GM21619 (cell line): Measurements from ENCODE around the gene TRIM65.
"Not testable (repeated sequence)": the region's sequence is repeated elsewhere in the genome, so short reads cannot be mapped to it uniquely, and the experiment has no call there.

ENCODE experiments used
- ATAC-seq: cut with Tn5 transposase; IDR thresholded peaks from one replicate; pipeline ENCODE4 v1.9.1; 2021; ENCODE audit not compliant: unreplicated experiment

TRIM65 gene

DNA sequence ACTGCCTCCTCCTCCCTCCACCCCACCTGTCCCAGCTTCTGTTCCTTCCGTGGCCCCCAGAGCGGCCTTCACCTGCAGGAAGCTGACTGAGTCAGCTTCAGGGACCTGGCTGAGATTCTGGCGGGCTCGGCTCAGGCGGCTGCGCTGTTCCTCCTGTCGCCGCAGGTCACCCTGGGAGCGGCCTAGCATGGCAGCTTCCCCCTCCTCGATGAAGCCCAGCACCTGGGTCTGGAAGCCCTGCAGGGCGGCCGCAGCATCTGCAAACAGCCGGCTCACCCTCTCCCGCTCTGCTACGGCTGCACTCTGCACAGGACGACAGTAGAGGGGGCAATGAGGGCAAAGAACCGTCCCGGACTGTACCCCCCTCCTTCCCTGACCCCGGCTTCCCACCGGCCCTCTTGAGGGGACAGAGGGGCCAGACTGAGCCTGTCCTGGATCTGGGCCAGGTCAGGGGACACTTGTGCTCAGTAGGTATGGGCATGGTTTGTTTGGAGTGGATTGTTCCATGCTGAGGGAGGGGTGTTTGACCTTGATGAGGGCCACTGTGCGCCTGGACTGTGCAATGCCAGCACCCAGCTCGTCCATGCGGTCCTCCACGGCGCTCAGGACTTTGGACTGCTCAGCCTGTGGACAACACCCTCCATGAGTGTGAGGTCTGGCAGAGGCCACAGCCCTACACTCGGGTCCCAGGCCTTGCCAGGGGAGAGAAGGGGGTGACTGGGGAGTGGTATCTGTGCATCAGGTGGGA is 20.4 kb downstream of the TRIM65 start:
- ATAC-seq, result no peak

DNA sequence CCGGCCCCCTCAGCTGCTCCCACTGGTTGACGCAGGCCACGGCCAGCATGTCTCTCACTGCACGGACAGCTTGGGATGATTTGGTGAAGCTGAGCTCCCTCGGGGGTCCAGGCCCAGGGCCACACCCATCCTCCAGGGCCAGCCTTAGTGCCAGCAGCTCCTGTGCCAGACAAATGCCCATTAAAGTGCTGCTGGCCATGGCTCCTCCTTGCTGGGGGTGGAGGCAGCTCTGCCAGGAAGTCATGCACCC is 20.9 kb downstream of the TRIM65 start:
- no peak for ATAC-seq

DNA sequence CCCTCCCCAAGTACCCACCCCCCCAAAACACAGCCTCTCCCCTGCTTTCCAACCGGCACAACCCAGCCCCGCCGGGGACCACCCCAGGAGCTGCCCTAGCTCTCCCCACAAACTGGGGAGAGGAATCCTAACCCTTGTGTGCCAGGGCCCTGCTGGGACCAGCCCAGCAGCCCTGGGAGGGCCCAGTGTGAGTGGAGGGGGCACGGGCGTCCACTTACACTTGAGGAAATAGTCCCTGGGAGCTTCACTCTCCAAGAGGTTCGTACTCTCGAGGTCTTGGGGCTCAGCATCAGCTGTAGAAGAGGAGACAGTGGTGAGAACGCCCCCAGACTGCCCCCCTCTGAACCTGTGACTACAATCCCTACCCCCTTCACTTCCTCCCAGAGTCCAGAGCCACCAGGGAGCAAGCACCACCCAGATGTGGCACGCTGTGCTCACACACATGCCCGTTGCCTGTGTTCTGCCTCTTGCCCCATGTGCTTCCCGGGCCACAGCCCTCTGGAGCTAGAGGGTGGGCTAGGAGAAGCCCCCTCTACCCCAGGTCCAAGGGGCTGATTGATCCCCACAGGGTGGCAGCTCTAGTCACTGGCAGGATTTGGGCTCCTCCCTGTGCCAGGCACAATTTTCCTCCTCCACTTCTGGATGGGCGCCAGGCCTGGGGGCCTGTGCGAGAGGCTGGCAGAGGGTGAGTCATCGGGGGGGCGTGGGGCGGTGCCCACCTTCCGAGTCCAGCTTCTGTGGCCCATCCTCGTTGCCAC is 21.4 kb downstream of the TRIM65 start:
- ATAC-seq, result no peak

DNA sequence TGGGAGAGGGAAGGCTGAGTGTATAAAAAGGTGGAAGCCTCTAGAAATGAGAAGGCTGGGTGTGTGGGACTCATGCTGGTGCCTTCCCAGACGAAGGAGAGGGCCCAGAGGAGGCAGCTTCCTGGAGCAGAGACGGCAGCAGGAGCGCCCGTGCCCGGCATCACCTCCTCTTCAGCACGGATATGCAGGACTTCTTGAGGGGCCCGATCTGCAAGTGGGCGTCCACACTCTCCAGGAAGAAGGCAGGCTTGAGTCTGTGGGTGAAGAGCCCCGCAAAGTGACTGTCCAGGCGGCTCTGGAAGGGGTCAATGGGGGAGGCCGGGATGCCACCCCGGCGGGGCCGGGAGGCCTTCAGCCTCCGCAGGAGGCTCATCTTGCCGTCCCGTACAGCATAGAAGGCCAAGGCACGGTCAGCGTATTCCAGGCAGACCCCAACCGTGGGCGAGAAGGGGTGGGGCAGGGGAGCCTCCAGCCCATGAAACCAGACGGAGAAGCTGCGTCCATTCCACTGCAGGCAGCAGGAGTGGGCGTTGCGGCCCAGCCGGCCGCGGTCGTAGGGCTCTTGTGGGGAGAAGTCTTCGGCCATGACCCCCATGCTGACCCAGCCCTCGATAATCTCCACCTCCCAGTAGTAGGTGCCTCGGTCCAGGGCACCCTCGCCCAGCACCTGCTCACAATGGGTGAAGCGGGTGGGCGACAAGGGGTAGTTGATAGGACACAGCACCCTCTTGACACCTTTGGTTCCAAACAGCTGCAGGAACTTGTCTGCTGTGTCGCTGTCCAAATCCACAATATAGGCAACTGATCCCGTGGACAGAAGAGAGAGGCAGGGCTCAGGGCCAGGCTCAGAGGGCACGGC is 22.2 kb downstream of the TRIM65 start:
- ATAC-seq, result no peak

DNA sequence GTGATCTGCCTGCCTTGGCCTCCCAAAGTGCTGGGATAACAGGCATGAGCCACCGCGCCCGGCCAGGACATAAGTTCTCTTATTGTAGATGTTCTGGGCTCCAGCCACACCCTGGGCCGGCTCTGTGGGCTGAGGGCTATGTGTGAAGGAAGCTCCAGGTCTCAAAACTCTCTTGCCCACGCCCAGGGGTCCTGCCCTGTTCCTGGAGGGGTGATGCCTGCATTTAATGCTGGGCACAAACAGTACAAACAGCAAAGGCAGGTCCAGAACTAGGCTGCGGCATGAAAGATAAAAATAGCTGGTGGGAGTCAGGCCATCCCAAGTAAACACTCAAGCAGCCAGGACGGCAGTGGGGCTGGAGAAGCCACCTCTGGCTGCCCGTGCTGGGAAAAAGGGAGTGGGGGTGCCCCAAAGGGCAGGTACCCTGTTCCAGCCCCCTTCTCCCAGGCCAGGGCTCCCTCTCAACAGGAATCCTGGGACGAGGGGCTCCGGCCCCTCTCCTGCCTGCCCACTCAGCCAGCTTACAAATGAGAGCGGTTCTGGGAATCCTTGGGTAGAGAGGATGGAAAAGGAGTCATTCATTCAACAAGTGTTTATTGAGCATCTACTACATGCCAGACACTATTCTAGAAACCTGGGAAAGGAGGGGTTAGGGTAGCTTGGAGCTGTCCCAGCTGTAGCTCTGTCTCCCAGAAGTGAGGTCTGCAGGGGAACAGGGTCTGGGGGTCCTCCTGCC is 23.0 kb downstream of the TRIM65 start:
- ATAC-seq, result no peak

DNA sequence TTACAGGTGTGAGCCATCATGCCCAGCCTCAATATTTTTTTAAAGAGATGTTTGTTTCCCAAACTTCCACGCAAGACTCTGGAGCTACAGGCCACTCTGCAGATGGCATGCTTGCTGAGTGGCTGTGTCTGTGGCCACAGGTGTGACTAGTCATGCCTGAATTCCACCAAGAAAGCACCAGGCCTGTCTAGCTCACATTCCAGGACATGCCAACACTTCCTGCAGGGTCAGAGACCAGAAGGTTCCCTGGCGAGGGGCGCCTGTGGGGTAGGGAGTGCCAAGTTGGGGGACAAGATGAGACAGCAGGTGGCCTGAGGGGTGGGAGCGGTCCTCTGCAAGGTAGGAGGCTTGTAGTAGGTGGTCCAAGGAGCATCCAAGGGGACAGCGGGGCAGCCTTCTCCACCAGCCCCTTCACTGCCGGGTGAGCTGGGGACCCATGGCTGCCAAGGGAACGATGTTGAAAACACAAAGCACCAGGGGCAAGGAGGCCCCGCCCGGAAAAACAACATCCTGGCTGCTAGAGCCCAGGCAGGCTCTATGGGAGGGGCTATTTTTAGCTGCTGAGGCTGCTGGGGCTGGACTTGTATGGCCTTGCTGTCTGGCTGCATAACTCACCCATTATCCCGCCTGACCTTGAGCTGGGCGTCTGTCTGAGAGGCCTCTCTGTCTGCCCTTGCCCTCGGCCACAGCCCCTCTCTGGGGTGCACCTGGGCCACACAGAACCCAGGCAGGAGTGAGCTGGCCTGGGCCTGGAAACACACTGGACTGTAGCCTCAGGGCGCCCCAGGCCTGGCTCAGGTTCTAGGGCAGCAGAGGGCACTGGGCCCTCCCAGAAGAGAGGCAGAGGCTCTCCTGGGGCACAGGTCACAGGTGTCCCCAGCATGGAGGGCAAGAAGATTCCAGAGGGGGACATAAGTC is 24.1 kb downstream of the TRIM65 start:
- no peak for ATAC-seq

DNA sequence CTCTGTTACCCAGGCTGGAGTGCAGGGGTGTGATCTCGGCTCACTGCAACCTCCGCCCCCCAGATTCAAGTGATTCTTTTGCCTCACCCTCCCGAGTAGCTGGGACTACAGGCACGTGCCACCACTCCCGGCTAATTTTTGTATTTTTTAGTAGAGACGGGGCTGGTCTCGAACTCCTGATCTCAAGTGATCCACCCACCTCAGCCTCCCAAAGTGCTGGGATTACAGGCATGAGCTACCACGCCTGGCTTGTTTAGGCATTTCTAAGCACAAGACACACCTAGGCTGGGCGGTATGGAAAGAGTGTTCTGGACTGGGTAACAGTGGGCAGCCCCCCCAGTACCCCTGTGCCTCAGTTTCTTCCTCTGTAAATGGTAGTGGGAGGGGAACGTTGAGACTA is 26.5 kb downstream of the TRIM65 start:
- ATAC-seq, result not testable (repeated sequence)

DNA sequence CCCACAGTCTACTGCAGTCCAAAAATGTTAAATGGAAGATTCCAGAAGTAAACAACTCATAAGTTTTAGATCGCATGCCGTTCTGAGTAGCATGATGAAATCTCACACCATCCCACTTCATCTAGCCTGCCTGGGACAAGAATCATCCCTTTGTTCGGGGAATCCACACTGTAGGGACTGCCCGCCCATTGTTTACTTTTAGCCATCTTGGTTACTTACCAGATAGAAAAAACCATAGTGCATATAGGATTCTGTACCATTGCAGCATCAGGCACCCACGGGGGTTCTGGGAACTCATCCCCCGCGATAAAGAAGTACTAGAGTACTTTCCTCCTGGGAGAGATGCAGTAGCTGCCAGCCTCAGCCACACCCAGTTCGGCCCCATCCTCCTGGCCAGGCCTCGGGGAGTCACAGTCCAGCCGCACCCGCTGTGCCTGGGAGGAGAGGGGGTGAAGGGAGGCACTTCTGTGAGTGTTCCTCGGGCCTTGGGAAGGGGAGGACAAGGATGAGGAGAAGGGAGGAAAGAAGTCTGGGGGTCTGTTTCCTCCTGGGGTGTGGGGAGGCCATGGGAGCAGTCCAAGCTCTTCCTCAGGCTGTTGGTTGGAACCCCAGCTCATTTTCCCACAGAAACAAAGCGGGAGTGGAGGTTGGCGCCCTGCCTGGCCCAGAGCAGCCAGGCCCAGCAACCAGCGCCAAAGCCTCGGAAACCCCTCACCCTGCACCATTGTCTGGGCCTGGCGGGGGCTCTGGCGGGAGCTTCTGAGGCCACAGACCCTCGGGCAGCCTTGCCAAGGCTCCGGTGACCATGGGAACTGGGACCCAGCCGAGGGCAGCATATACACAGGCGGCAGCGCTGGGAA is 27.2 kb downstream of the TRIM65 start:
- ATAC-seq, result no peak

DNA sequence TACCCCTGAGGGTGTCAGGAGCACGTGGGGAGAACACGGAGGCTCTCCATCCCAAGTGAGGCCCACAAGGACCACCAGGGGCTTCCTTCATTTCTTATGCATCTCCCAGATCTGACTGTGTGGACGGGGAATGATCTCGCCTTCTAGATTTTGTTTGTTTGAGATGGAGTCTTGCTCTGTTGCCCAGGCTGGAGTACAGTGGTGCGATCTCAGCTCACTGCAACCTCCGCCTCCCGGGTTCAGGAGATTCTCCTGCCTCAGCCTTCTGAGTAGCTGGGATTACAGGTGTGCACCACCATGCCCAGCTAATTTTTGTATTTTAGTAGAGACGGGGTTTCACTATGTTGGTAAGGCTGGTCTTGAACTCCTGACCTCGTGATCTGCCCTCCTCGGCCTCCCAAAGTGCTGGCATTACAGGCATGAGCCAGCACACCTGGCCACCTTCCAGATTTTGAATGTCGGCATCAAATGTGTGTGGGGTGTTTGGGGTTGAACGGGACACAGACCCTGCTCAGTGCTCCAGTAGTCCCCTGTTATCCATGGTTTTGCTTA is 27.9 kb downstream of the TRIM65 start:
- not testable (repeated sequence) for ATAC-seq

DNA sequence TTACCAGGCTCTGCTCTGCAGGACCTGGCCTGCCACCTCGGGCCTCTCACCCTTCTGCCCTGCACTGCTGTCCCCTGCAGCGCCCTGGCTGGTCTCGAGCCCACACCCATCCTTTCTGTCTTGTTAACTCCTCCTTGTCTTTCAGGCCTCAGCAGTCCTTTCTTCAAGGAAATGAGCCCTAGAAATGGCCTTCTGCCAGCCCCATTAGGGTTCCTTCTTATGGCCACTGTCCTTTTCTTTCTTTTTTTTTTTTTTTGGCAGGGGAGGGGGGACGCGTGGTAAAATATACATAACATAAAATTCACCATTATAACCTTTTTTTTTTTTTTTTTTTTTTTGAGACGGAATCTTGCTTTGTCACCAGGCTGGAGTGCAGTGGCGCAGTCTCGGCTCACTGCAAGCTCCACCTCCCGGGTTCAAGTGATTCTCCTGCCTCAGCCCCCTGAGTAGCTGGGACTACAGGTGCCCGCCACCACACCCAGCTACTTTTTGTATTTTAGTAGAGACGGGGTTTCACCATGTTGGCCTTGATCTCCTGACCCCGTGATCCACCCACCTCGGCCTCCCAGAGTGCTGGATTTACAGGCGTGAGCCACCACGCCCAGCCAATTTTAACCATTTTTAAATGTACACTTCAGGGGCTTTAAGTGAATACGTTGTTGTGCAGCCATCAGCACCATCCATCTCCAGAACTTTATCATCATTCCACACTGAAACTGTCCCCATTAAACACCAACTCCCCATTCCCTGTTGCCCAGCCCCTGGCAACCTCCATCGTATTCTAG is 31.2 kb downstream of the TRIM65 start:
- ATAC-seq, result not testable (repeated sequence)

DNA sequence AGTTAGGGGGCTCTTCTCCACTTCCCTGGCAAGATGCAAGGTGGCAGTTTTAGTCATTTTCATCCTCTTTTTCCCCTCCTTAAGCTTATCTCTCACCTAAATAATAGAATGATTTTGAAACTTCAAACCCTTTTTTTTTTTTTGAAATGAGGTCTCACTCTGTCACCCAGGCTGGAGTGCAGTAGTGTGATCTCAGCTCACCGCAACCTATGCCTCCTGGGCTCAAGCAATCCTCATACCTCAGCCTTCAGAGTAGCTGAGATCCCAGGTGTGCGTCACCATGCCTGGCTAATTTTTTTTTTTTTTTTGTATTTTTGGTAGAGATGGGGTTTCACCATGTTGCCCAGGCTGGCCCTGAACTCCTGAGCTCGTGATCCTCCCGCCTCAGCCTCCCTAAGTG is 31.9 kb downstream of the TRIM65 start:
- ATAC-seq, result peak; percentile 19

DNA sequence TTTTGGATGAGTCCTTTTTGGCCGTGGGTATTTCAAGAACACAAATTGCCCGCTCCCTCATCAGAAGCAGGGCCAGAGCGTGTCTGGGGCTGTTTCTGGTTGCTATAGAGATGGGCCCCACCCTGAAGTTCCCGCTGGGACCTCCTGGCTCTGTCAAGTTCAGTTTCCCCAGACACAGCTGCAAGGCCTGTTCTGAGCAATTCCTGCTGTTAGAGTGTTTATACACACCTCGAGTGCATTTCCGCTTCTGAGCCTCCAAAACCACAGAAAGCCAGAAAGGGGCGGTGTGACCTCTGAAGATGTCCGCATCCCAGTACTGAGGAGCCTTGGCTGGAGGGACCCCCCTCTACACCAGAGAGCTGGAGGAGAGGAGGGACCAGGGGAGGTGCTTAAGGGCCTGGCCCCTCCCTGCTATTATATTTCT is 32.3 kb downstream of the TRIM65 start:
- peak; percentile 85 for ATAC-seq

DNA sequence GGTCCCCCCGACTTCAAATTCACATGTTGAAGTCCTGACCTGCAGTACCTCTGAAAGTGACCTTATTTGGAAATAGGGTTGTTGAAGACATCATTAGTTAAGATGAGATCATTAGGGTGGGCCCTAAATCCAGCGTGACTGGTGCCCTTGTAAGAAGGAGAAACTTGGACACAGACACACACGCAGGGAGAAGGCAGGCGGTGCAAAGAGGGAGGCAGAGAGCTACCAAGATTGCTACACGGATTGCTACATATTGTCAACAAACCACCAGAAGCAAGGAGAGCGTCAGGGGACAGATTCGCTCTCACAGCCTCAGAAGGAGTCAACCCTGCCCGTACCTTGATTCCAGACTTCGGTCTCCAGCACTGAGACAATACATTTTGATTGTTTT is 34.8 kb downstream of the TRIM65 start:
- ATAC-seq, result no peak

DNA sequence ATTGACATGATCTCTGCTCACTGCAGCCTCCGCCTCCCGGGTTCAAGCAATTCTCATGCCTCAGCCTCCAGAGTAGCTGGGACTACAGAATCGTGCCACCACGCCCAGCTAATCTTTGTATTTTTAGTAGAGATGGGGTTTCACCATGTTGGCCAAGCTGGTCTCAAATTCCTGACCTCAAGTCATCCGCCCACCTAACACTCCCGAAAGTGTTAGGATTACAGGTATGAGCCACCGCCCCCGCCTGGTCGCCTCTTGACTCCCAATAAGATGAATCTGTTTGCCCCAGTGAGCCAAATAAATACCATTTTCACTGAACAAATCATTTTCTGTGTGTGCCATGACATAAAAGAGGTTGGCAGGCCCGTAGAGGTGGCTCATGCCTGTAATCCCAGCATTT is 37.4 kb downstream of the TRIM65 start:
- ATAC-seq, result not testable (repeated sequence)

DNA sequence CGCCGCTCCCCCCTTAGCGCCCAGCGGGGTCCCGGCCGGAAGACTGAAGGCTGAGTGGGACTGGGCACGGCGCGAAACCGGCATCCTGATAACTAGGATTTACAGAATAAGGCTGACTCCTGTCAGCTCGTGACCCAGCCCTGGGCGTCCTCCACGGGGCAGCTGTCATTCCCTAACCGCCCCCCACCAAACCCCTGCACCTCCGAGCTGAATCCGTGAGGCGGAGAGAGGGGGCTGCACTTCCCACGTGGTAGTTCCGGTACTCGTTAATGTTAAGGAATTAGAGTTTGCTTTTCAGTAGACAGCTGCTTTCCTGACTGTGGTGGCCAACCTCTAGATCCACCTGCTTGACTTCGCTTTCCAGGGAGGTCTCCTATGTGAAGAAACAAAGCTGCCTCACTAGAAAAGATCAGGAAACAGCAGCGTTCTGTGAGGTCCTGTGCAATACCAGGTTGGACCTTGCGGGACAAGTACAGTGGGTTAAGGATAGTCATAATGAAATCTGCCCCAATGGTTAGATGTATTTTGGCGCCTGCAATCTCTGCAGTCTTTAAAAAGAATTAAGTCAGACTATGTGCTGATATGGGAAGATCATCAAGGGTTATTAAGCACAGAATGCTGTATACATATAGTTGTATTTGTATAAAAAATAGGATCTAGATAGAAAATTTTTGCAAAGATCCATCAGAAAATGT is 40.5 kb downstream of the TRIM65 start:
- ATAC-seq, result no peak

DNA sequence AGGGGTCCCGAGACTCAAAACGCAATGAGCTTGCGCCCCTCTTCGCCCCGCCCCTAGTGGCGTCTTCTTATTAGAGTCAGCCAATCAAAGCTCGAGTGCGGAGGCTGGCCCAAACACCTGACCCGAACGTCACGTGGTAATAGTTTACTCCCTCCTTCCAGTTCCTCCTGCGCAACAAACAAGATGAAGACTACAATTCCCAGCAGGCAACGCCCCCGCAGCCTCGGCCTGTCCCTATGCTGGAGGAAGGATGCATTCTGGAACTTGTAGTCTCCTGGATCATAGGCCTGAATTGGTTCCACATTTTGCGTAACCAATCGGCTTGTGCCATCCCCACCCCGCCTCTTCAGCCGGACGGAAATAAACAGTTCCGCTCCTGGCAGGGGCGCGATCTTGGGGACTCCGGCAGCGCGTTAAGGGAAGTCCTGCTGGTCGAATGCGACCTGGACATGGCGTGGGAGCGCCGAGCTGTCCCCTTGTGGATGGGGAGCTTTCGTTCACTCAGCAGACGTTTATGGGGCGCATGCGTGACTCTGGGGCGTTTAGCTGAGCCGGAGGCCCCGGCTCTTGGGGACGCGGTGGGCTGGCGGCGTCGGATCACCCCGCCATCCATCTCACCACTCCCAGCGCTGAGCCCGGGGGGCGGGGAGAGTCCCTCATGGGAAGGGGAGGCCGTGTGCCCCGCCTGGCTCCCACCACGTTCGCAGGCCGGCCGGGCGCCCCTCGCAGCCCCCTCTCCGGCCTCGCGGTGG is 41.3 kb downstream of the TRIM65 start, which contains the start of gene WBP2:
Gene WBP2 (minus strand): TSS at position 26 of the 752 bp plus-strand sequence. CDS start 38 bp downstream, outside the sequence.
- ATAC-seq, result peak; percentile 76

DNA sequence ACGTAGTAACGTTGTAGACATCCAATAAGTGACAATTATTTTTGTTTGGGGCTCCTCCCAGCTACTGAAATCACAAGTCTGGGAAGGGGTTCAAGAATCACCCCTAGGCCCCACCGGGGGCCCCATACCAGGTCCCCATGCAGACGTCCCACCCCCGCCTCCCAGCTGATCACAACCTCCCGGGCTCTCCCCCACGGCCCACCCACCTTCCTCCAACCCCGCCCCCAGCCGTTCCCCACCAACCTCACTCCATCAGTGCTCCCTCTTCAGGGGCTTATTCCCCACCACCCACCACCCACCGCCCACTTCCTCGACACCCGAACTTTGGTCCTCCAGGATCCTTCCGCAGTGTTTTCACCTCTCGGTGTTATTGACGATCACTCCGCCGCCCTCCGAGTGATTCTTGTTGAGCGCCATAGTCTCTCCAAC is 41.9 kb downstream of the TRIM65 start:
- no peak for ATAC-seq
